GM12801 (cell line): ENCODE results near the gene MITF.

Source experiments
- CTCF ChIP-seq: IDR thresholded peaks from one replicate; pipeline ENCODE4 v1.5.1; 2011; ENCODE audit warnings: control low read depth; ENCODE audit not compliant: insufficient read length; ENCODE audit errors: extremely low read depth

MITF gene

GRCh38 chr3:69762768-69763229 is 23.5 kb downstream of the MITF start:
- no peak for TF ChIP-seq CTCF

DNA sequence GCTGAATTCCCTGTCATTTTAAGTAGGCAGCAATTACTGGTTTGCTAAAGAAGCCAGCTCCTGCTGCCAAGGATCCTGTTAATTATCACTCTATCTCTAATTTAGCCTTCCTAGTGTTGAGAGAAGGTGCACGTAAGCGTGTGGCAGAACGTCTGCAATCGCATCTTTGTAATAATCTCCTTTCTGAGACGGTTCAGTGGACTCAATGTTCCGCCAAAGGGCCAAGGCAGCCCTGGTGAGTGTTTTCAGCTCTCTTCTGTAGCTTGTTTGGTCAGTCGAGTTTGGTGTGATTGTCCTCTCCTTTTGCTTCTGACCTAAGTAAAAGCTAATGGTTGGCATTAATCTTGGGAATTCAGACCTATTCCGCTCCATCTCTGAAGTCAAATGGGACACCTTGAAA is 24.2 kb downstream of the MITF start:
- TF ChIP-seq CTCF = no peak

- TF ChIP-seq CTCF = no peak
These were observed 25.0 kb downstream of the MITF start for GRCh38 chr3:69764121-69764741.

DNA sequence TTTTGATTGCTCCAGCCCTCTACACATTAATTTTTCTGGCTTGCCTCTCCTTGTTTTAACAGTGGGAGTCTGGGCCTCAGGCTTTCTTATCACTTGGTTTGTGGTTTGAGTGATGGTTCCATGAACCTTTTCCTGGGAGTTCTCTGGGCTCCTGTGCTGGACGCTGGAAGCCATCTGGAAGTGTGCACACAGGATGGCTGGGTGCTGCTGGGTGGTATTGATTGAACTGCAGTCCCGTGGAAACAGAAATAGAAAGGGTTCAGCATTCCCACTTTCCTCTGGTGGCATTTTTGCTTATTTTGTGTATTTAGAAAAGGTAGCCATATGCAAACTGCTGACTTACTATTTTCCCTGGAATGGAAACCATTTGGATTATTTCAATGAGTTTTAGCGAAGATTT is 25.6 kb downstream of the MITF start:
- no peak for TF ChIP-seq CTCF

GRCh38 chr3:69766638-69767037 is 27.4 kb downstream of the MITF start:
- no peak for TF ChIP-seq CTCF

GRCh38 chr3:69767571-69767970 is 28.3 kb downstream of the MITF start:
- no peak for TF ChIP-seq CTCF

GRCh38 chr3:69768438-69768837 is 29.2 kb downstream of the MITF start:
- no peak for TF ChIP-seq CTCF
